PC-3 (cell line): ENCODE measurements around the gene HDAC4.

Source experiments
- EZH2 ChIP-seq: fragments of 300-600 bp; sonication (generic); IDR thresholded peaks from one replicate; pipeline ENCODE4 v1.6.1; 2017; ENCODE audit warnings: antibody characterized with exemption, mild to moderate bottlenecking, low read length; ENCODE audit not compliant: unreplicated experiment
- TF ChIP-seq, protein P1 (sequence below): fragments of 300-600 bp; sonication (generic); conservative IDR thresholded peaks from 2 replicates; pipeline ENCODE4 v1.5.1; 2017; ENCODE audit warnings: antibody characterized with exemption, low read depth, mild to moderate bottlenecking, low read length

DNA sequence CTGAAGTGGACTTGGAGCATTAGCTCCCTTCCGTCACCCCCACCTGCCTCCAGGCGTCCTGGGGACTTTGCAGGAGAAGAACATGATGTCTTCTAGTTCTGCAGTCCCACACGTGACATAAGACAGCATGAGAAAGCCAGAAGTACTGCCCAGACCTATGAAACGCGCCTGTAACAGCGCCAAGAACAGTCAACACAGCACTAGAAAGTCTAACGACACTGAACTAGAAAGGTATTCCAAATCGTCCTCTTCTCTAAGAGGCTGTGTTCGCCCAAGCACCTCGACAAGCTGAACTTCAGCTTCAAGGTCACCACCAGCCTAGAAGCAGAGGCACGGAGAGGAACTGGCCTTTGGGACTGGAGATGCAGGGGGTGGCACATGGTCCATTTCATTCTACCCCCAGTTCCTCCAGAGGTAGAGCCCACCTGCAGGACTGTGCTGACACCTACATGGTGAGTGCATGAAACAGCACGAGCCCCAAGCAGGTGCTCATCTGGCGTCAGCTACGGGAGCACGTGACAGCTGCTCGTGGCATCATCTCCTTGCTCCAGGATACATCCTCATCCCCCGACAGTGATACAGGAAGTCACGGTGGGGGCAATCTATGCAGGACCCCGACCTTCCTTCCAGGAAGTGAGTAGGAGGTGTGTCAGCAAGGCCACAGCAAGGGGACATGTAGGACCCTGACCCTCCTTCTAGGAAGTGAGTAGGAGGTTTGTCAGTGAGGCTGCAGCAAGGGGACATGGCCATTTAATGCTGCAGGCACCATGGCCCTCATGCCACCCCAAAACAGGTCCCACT lies 3.7 kb downstream of the HDAC4 start:
- TF ChIP-seq, protein P1, sequence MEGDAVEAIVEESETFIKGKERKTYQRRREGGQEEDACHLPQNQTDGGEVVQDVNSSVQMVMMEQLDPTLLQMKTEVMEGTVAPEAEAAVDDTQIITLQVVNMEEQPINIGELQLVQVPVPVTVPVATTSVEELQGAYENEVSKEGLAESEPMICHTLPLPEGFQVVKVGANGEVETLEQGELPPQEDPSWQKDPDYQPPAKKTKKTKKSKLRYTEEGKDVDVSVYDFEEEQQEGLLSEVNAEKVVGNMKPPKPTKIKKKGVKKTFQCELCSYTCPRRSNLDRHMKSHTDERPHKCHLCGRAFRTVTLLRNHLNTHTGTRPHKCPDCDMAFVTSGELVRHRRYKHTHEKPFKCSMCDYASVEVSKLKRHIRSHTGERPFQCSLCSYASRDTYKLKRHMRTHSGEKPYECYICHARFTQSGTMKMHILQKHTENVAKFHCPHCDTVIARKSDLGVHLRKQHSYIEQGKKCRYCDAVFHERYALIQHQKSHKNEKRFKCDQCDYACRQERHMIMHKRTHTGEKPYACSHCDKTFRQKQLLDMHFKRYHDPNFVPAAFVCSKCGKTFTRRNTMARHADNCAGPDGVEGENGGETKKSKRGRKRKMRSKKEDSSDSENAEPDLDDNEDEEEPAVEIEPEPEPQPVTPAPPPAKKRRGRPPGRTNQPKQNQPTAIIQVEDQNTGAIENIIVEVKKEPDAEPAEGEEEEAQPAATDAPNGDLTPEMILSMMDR = no peak
- TF ChIP-seq EZH2 = no peak
